Measurements from ENCODE around the gene ACO2. TPM values are rescaled to one million over a fixed set of nuclear protein-coding genes. Genes with fewer than 3 reads are reported as not detected.

Gene ACO2
- total RNA-seq, 2 experiments from 2014 or later = 103 to 105 TPM

DNA sequence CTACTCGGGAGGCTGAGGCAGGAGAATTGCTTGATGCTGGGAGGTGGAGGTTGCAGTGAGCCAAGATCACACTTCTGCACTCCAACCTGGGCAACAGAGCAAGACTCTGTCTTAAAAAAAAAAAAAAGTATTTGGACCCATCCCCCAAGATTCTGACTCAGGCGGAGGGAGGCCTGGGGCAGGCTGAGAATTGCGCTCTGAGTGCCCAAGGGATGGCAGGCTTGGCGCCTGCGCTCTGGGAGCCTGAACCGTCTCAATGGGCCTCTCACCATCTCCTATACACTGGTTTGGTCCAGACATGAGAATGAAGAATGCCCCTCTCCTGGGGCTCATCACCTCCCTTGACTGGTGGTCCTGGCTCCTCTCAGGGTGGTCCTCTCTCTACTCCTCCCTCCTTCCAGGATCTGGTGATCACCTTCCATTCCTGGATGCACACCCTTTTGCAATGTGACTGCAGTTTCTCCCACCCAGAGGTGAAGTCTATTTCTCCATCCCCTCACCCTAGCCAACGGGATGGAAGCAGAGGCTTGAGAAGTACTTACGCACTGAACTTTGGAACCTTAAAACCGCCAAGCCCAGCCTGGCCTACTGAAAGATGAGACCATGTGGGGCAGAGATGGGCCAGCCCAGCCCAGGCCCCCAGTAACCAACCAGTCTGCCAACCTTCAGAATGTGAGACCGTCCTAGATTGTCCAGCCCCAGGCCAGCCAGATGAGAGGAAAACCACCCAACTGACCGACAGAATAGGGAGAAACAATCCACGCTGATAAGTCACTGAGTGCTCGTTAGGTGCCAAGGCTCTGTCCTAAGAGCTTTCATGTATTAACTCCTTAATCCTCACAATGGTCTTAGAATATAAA lies 70.5 kb downstream of the ACO2 start:
- no peaks in the 10 kb centered on the region for H3K27me3 Mint-ChIP-seq
- peaks cover 36% of the 10 kb centered on the region for H3K4me1 Mint-ChIP-seq (ENCODE audit: low read depth)
- ChIA-PET POLR2A (no interaction called here), CTCF (interaction anchor here (2.0 kb wide), 1 partner anchor 135 kb away, joined by 7 read pairs; no protein-coding TSS in a partner anchor)
- no peak for DNase-seq
- no peaks in the 10 kb centered on the region for H3K9me3 Mint-ChIP-seq
- H3K4me3 Mint-ChIP-seq = no peak overlapping the region
- peaks cover 8% of the 10 kb centered on the region for H3K36me3 Mint-ChIP-seq
- no peak overlapping the region for H3K27ac Mint-ChIP-seq
- intact Hi-C loops (cut with micrococcal nuclease) = no loop called here

DNA sequence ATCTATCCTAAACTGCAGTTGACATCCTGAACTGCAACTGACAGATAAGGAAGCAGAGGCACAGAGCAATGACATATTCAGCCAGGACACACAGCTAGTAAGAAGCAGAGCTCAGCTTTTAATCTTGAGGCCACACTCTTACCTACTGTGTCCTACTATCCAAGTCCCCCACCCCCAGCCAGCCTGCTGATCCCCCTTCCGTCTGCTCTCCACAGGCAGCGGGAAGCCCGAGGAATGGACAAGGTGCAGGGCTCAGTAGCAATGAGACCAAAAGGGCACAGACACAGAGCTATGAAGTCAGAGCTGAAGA lies 71.0 kb downstream of the ACO2 start:
- no peak overlapping the region for H3K4me3 Mint-ChIP-seq
- no peaks in the 10 kb centered on the region for H3K27me3 Mint-ChIP-seq
- peaks cover 41% of the 10 kb centered on the region for H3K4me1 Mint-ChIP-seq (ENCODE audit: low read depth)
- H3K36me3 Mint-ChIP-seq = peaks cover 9% of the 10 kb centered on the region
- no peak for DNase-seq
- ChIA-PET POLR2A (no interaction called here), CTCF (interaction anchor here (2.0 kb wide), 1 partner anchor 136 kb away, joined by 7 read pairs; no protein-coding TSS in a partner anchor)
- intact Hi-C loops (cut with micrococcal nuclease) = no loop called here
- H3K9me3 Mint-ChIP-seq = no peaks in the 10 kb centered on the region
- peak overlapping the region; percentile 11 for H3K27ac Mint-ChIP-seq

DNA sequence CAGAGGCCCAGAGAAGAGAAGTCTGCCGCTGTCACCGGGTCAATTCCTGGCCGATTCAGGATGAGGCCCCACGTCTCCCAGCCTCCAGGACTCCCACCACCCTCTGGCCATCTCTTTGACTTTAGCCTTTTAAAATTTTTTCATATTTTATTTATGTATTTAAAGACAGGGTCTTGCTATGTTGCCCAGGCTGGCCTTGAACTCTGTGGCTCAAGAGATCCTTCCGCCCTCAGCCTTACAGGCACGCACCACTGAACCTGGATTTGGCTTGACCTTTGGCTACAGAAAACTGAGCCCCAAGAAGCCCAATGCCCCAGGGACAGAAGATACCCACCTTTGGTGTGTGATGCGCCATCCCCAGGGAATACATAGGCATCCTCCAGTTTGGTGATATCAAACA lies 71.4 kb downstream of the ACO2 start:
- Mint-ChIP-seq H3K9me3 (no peaks in the 10 kb centered on the region), H3K36me3 (peaks cover 9% of the 10 kb centered on the region), H3K4me3 (no peak overlapping the region), H3K4me1 (ENCODE audit: low read depth) (peaks cover 45% of the 10 kb centered on the region), H3K27me3 (no peaks in the 10 kb centered on the region), H3K27ac (no peak overlapping the region)
- DNase-seq = no peak
- ChIA-PET CTCF (interaction anchor here (2.0 kb wide), 1 partner anchor 136 kb away, joined by 7 read pairs; no protein-coding TSS in a partner anchor), POLR2A (no interaction called here)
- intact Hi-C loops (cut with micrococcal nuclease) = no loop called here

DNA sequence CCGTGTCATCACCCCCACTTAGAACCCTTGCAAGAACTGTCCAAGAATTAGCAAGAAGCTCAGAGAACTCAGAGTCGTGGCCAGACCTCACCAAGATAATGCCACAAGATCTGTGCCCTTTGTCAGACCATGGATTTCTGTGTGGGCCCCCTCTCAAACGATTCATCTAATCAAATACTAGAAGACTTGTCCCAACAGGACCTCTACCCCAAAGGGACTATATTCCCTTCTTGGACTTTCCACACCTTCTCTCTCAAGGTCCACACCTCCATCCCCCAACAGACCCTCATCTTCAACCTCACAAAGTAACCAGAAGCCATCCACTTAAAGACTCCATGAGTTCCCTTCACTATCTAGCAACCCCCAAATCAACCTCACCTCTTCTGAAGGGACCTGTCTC lies 72.6 kb downstream of the ACO2 start:
- H3K9me3 Mint-ChIP-seq = no peaks in the 10 kb centered on the region
- no peak overlapping the region for H3K4me3 Mint-ChIP-seq
- no peak for DNase-seq
- peaks cover 9% of the 10 kb centered on the region for H3K36me3 Mint-ChIP-seq
- intact Hi-C loops (cut with micrococcal nuclease) = no loop called here
- peaks cover 45% of the 10 kb centered on the region for H3K4me1 Mint-ChIP-seq (ENCODE audit: low read depth)
- ChIA-PET CTCF (interaction anchor here (1.2 kb wide), 1 partner anchor 139 kb away, joined by 3 read pairs; no protein-coding TSS in a partner anchor), POLR2A (no interaction called here)
- peak overlapping the region; percentile 35 for H3K27ac Mint-ChIP-seq
- no peaks in the 10 kb centered on the region for H3K27me3 Mint-ChIP-seq

DNA sequence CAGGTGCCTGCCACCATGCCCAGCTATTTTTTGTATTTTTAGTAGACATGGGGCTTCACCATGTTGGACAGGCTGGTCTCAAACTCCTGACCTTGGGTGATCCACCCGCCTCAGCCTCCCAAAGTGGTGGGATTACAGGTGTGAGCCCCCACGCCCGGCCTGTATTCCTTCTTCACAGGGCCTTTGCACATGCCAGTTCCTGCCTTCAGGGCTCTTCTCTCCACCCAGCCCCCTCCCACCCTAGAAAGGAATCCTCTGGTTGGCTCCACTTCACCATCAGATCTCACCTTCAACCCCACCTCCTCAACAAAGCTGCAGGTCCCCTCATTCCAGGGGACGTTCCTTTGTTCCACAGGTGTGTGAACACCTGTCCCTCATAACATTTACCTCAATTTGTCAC lies 73.3 kb downstream of the ACO2 start:
- DNase-seq = no peak
- peaks cover 45% of the 10 kb centered on the region for H3K4me1 Mint-ChIP-seq (ENCODE audit: low read depth)
- H3K9me3 Mint-ChIP-seq = no peaks in the 10 kb centered on the region
- POLR2A ChIA-PET = no interaction called here
- H3K36me3 Mint-ChIP-seq = peaks cover 9% of the 10 kb centered on the region
- H3K27me3 Mint-ChIP-seq = no peaks in the 10 kb centered on the region
- H3K27ac Mint-ChIP-seq = peak overlapping the region; percentile 89
- intact Hi-C loops (cut with micrococcal nuclease) = no loop called here
- CTCF ChIA-PET = interaction anchor here (0.8 to 2.5 kb wide), 3 partner anchors 56 to 139 kb away, joined by 3 to 7 read pairs (median 3); no protein-coding TSS in a partner anchor
- peak overlapping the region; percentile 97 for H3K4me3 Mint-ChIP-seq

DNA sequence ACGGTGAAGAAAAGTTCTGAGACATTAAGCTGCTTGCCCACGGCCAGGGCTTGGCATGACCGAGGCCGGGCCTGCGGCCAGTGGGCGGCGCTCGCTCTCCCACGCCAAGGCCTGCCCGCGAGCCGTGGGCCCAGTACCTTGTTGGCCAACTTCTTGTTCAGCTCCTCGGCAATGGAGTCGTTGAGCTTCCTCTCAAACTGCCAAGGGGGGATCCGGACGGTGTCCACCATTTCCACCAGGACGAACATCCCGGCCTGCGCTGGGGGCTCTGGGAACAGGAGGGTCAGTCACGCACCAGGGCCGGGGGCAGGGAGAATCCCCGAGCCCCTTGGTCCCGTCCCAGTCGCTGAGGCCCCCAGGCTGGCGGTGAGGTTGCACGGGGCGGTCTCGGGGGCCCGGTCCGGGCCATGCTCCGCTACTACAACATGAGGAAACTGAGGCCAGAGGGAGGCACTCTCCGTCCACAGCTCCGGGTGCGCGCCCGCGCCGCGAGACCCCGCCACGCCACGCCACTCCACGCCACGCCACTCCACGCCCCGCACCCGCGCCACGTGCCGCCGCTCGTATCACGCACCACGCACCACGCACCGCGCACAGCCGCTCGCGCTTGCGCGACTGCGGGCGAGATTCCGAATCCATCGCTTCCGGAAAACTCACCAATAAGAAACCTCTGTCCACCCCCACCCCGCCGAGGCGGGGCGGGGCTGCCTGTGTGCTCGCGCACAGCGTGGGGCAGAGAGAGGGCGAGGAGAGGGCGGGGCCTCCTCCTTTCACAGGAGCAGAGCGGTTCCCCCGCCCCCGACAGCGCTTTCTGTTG lies 75.1 kb downstream of the ACO2 start, which contains the start of gene POLR3H:
TSS of gene POLR3H (minus strand) at position 617 of the 817 bp plus-strand sequence. CDS start at position 248, 369 bp downstream.
- POLR2A ChIA-PET = interaction anchor here (0.9 to 1.7 kb wide), 4 partner anchors 45 to 97 kb away, joined by 4 to 7 read pairs (median 5); partner anchors contain the start of genes DESI1, TOB2 and XRCC6
- peak; percentile 98 for DNase-seq
- CTCF ChIA-PET = interaction anchor here (0.5 to 2.5 kb wide), 8 partner anchors 12 to 140 kb away, joined by 3 to 7 read pairs (median 5); partner anchors contain the start of gene PMM1
- Mint-ChIP-seq H3K27me3 (no peaks in the 10 kb centered on the region), H3K27ac (peak within 1 kb of the TSS; percentile 89), H3K9me3 (no peaks in the 10 kb centered on the region), H3K36me3 (peaks cover 9% of the 10 kb centered on the region), H3K4me1 (ENCODE audit: low read depth) (peaks cover 45% of the 10 kb centered on the region), H3K4me3 (peak within 1 kb of the TSS; percentile 97)
- intact Hi-C loops (cut with micrococcal nuclease) = loop anchor here (1.0 kb wide), 4 partner anchors 45 to 96 kb away; partner anchors contain the start of genes DESI1, PHF5A, PMM1 and XRCC6

DNA sequence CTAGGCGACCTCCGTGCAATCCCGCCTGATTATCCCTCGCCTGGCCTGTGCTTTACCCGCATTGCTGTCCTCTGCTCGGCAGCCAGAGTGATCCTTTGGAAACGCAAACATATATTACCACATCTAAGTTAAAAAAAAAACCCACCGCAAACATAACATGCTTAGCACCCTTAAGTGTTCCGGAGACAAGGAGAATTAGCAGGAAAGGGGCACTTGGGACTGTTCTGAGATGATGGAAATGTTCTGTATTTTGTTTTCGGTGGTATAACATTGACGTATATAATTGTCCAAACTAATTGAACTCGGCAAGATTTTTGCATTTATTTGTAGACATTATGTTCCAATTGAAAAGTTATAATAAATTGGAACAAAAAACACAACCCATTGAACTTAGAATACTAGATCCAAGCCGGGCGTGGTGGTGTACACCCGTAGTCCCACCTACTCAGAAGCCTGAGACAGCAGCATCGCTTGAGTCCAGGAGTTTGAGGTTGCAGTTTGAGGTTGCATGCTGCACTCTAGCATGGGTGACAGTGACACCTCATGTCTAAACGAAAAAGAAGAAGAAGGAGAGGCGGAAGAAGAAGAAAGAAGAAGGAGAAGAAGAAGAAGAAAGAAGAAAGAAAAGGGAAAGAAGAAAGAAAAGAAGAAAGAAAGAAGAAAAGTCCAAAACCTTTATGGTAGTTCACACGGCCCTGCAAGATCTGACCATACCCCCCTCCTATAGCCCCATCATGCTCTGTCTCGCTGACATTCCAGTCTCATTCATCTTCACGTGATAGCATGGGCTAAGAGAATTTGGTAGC lies 76.0 kb downstream of the ACO2 start:
- Mint-ChIP-seq H3K4me3 (peak overlapping the region; percentile 97), H3K27me3 (no peaks in the 10 kb centered on the region), H3K4me1 (ENCODE audit: low read depth) (peaks cover 43% of the 10 kb centered on the region), H3K9me3 (no peaks in the 10 kb centered on the region), H3K36me3 (peaks cover 5% of the 10 kb centered on the region), H3K27ac (peak overlapping the region; percentile 89)
- intact Hi-C loops (cut with micrococcal nuclease) = loop anchor here (1.0 kb wide), 4 partner anchors 44 to 97 kb away; partner anchors contain the start of genes DESI1, PHF5A, PMM1 and XRCC6
- peak; percentile 35 for DNase-seq
- ChIA-PET CTCF (interaction anchor here (1.2 kb wide), 1 partner anchor 142 kb away, joined by 4 read pairs; no protein-coding TSS in a partner anchor), POLR2A (interaction anchor here (1.7 kb wide), 1 partner anchor 74 kb away, joined by 5 read pairs; no protein-coding TSS in a partner anchor)

DNA sequence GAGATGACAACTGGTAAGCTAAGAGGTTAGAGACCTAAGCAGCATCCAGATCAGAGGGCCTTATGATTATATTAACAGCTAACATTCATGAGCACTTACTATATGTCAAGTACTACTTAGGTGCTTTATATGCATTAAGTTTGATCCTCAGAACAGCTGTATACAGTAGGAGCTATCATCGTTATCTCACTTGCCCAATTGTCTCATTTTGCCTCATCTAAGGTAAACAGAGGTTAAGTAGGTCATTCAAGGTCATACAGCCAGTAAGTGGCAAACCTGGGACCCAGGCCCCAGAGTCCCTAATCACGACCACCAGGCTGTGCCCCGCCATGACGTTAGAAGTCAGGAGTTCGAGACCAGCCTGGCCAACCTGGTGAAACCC lies 79.9 kb downstream of the ACO2 start:
- Mint-ChIP-seq H3K27ac (no peak overlapping the region), H3K27me3 (no peaks in the 10 kb centered on the region), H3K9me3 (no peaks in the 10 kb centered on the region), H3K4me3 (no peak overlapping the region), H3K4me1 (ENCODE audit: low read depth) (peaks cover 11% of the 10 kb centered on the region), H3K36me3 (peaks cover 3% of the 10 kb centered on the region)
- DNase-seq = no peak
- ChIA-PET CTCF (interaction anchor here (1.2 kb wide), 1 partner anchor 9 kb away, joined by 3 read pairs; no protein-coding TSS in a partner anchor), POLR2A (no interaction called here)
- intact Hi-C loops (cut with micrococcal nuclease) = no loop called here

DNA sequence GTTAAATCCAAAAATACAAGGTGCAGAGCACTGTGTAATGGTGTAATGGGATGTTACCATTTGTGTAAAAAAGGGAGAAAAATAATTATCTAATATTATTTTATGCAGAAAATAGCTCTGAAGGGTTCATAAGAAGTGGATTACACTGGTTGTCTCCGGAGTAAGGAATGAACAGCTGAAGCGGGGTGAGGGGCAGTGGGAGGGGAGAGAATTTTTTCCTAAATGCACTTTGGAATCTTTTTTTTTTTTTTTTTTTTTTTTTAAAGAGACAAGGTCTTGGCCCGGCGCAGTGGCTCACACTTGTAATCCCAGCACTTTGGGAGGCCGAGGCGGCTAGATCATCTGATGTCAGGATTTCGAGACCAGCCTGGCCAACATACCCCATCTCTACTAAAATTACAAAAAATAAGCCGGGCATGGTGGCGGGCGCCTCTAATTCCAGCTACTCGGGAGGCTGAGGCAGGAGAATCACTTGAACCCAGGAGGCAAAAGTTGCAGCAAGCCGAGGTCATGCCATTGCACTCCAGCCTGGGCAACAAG lies 82.1 kb downstream of the ACO2 start:
- no peak overlapping the region for H3K4me3 Mint-ChIP-seq
- no peak overlapping the region for H3K27ac Mint-ChIP-seq
- H3K36me3 Mint-ChIP-seq = no peaks in the 10 kb centered on the region
- DNase-seq = no peak
- POLR2A ChIA-PET = no interaction called here
- intact Hi-C loops (cut with micrococcal nuclease) = no loop called here
- no peaks in the 10 kb centered on the region for H3K27me3 Mint-ChIP-seq
- H3K9me3 Mint-ChIP-seq = no peaks in the 10 kb centered on the region
- no peaks in the 10 kb centered on the region for H3K4me1 Mint-ChIP-seq (ENCODE audit: low read depth)
- CTCF ChIA-PET = no interaction called here

DNA sequence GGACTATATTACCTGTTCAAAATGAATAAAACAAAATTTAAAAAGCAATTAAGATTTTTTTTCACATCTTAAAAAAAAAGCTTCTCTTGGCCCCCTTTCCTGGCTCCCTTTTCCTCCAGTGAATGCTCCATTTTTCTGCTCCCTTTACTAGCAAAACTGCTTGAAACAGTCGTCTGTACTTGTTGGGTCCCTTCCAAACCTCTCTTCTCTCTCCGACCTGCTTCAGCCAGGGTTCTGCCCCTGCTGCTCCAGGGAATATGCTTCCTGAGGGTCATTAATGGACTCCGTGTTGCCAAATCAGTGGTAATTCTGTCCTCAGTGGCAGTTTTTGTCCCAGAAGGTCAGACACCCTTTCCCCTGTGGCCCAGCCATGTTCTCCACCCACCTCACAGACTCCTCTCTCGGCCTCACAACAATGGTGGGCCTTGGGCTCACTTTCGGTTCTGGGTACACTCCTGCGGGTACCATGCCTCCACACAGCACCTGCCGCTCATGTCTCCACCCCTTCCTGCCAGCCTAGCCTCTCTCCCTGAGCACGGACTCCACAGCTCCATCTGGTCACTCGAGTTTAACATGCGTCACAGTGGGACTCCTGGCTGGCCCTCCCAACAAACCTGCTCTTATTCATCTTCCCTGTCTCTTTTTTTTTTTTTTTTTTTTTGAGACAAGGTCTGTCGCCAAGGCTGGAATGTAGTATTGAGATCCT lies 83.1 kb downstream of the ACO2 start:
- H3K36me3 Mint-ChIP-seq = no peaks in the 10 kb centered on the region
- no peak overlapping the region for H3K27ac Mint-ChIP-seq
- intact Hi-C loops (cut with micrococcal nuclease) = no loop called here
- H3K9me3 Mint-ChIP-seq = no peaks in the 10 kb centered on the region
- peaks cover 5% of the 10 kb centered on the region for H3K27me3 Mint-ChIP-seq
- POLR2A ChIA-PET = no interaction called here
- DNase-seq = no peak
- CTCF ChIA-PET = no interaction called here
- H3K4me1 Mint-ChIP-seq (ENCODE audit: low read depth) = no peaks in the 10 kb centered on the region
- H3K4me3 Mint-ChIP-seq = no peak overlapping the region
